Suprapubic skin (tissue), 4 donors: ENCODE data around the gene FAM89B. TPM values are rescaled to one million over a fixed set of nuclear protein-coding genes. Genes with fewer than 3 reads are reported as not detected.

Experiments
- DNase-seq, 2 donors: peaks; one replicate each; pipeline ENCODE4 v3.0.0-alpha.2; 2019; ENCODE audit warnings: low spot score in 2 of 2
- H3K27ac ChIP-seq: fragments of 200-600 bp; sonication (generic); one replicate; pipeline ENCODE4 v1.5.1; 2019
- H3K27me3 ChIP-seq: fragments of 200-600 bp; sonication (generic); one replicate; pipeline ENCODE4 v1.5.1; 2019
- H3K36me3 ChIP-seq: fragments of 200-600 bp; sonication (generic); one replicate; pipeline ENCODE4 v1.5.1; 2019
- H3K4me1 ChIP-seq: fragments of 200-600 bp; sonication (generic); one replicate; pipeline ENCODE4 v1.5.1; 2019
- H3K4me3 ChIP-seq: fragments of 200-600 bp; sonication (generic); one replicate; pipeline ENCODE4 v1.5.1; 2019; ENCODE audit warnings: mild to moderate bottlenecking
- H3K9me3 ChIP-seq: fragments of 200-600 bp; sonication (generic); one replicate; pipeline ENCODE4 v1.5.1; 2019
- EP300 ChIP-seq: sonication (generic); formaldehyde crosslinking; IDR thresholded peaks from one replicate; pipeline ENCODE4 v1.6.1; 2017; ENCODE audit warnings: antibody characterized with exemption
- POLR2A ChIP-seq, 2 donors: fragments of 450-650 bp; IDR thresholded peaks; one replicate each; pipeline ENCODE4 v1.6.1; 2017; ENCODE audit warnings: antibody characterized with exemption in 2 of 2, mild to moderate bottlenecking in 2 of 2, moderate library complexity in 2 of 2
- POLR2AphosphoS5 ChIP-seq, 3 donors: sonication (generic); formaldehyde crosslinking; IDR thresholded peaks; one replicate each; pipeline ENCODE4 v1.6.1; 2017; ENCODE audit warnings: antibody characterized with exemption in 3 of 3
- WGBS: methylation state at CpG from one replicate; pipeline ENCODE4 v1.1.5; 2018; 5-methylcytosine and 5-hydroxymethylcytosine counted together
- total RNA-seq, 4 donors: library from RNA; depleted of rRNA; stranded (reverse); fragments of >200 nt; gene quantifications; one replicate each; pipeline ENCODE4 v1.1.0, GENCODE V29; 2016
- TF ChIP-seq, protein P1 (sequence below), 2 donors: fragments of 200-600 bp in 1 of 2; fragments of 450-650 bp in 1 of 2; sonication (generic) in 1 of 2; IDR thresholded peaks; one replicate each; pipeline ENCODE4 v1.5.1; 2016 to 2019; ENCODE audit warnings: antibody characterized with exemption in 2 of 2, mild to moderate bottlenecking in 1 of 2, moderate library complexity in 1 of 2

FAM89B gene
- total RNA-seq, 4 donors from 2014 or later: 45.2 to 103 (median 72.0) TPM

- no peaks in the 10 kb centered on the region for H3K9me3 ChIP-seq
- TF ChIP-seq POLR2A (IDR thresholded peaks at IDR 0.05) (no peak), POLR2AphosphoS5 (IDR thresholded peaks at IDR 0.05) (no peak), EP300 (no peak)
- TF ChIP-seq, protein P1, sequence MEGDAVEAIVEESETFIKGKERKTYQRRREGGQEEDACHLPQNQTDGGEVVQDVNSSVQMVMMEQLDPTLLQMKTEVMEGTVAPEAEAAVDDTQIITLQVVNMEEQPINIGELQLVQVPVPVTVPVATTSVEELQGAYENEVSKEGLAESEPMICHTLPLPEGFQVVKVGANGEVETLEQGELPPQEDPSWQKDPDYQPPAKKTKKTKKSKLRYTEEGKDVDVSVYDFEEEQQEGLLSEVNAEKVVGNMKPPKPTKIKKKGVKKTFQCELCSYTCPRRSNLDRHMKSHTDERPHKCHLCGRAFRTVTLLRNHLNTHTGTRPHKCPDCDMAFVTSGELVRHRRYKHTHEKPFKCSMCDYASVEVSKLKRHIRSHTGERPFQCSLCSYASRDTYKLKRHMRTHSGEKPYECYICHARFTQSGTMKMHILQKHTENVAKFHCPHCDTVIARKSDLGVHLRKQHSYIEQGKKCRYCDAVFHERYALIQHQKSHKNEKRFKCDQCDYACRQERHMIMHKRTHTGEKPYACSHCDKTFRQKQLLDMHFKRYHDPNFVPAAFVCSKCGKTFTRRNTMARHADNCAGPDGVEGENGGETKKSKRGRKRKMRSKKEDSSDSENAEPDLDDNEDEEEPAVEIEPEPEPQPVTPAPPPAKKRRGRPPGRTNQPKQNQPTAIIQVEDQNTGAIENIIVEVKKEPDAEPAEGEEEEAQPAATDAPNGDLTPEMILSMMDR (IDR thresholded peaks at IDR 0.05): no peak
- H3K4me3 ChIP-seq: peak overlapping the region; percentile 94
- peak overlapping the region; percentile 89 for H3K27ac ChIP-seq
- 40% methylated on average over 2 of the region's 8 CpGs for WGBS
- no peak for DNase-seq
- H3K36me3 ChIP-seq: peaks cover 30% of the 10 kb centered on the region
- peaks cover 61% of the 10 kb centered on the region for H3K4me1 ChIP-seq
- no peaks in the 10 kb centered on the region for H3K27me3 ChIP-seq
These were observed 5.4 kb downstream of the FAM89B start for GRCh38 chr11:65577756-65578109.

DNA sequence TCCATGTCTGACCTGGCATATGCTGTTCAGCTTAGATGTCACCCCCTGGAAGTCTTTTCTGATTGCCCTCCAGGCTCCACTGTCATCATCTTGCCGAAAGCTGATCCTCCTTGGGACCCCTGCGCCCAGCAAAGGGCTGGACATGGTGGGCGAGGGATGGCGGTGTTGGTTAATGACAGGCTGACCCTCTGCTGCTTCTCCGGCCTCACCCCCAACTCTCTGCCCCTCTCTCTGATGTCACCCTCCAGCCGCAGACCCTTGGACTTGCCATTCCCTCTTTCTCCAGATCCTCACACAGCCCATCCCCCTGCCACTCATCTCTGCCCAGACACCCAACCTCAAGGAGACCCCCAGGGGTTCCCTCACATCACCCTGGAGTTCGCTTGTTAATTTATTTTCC, 5.8 kb downstream of the FAM89B start:
- no peak for DNase-seq
- no peaks in the 10 kb centered on the region for H3K27me3 ChIP-seq
- peaks cover 30% of the 10 kb centered on the region for H3K36me3 ChIP-seq
- TF ChIP-seq POLR2AphosphoS5 (IDR thresholded peaks at IDR 0.05) (no peak), EP300 (no peak), POLR2A (IDR thresholded peaks at IDR 0.05) (no peak)
- TF ChIP-seq, protein P1 (IDR thresholded peaks at IDR 0.05): no peak
- H3K27ac ChIP-seq: peak overlapping the region; percentile 89
- peak overlapping the region; percentile 94 for H3K4me3 ChIP-seq
- peaks cover 57% of the 10 kb centered on the region for H3K4me1 ChIP-seq
- 90% methylated on average over 7 of the region's 7 CpGs for WGBS
- H3K9me3 ChIP-seq: no peaks in the 10 kb centered on the region

DNA sequence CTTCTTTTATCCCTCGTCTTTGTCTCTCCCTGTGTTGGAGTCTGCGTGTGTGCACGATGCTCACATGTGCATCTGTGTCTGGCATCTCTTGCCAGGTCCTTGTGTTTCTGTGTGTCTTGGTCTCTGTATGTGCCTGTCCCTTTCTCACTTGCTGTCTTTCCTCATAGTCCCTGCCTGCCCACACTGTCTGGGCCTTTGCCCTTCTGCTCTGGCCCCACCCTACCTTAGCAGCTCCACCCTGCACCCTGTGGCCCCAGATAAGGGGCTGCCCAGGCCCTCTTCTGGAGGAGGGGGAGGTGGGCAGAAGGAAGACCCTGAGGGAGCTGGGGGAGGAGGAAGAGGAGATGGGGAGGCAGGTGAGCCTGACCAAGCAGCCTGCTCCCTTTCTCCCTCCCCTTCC, 6.3 kb downstream of the FAM89B start:
- Histone ChIP-seq H3K9me3 (no peaks in the 10 kb centered on the region), H3K36me3 (peaks cover 30% of the 10 kb centered on the region), H3K4me1 (peaks cover 52% of the 10 kb centered on the region), H3K27ac (no peak overlapping the region), H3K4me3 (no peak overlapping the region), H3K27me3 (no peaks in the 10 kb centered on the region)
- no peak for TF ChIP-seq POLR2AphosphoS5 (IDR thresholded peaks at IDR 0.05)
- no peak for TF ChIP-seq POLR2A (IDR thresholded peaks at IDR 0.05)
- TF ChIP-seq EP300: no peak
- TF ChIP-seq, protein P1 (IDR thresholded peaks at IDR 0.05): no peak
- DNase-seq: no peak
- WGBS: 80% methylated on average over 3 of the region's 3 CpGs

DNA sequence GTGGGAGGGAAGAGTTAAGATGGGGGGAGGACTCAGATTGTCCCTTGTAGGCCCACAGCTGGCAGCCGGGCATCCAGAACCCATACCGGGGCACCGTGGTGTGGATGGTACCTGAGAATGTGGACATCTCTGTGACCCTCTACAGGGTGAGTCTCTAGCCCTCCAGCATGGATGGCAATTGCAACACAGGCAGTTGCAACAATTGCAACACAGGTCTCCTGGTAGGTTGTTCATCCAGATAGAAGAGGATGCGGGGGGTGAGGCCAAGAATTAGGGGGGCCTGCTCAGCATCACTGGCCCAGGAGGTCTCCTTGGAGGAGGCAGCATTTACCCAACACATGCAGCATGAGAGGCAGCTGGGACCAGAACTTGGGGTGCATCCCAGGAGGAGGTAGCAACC, 7.0 kb downstream of the FAM89B start:
- Histone ChIP-seq H3K4me1 (peaks cover 48% of the 10 kb centered on the region), H3K27ac (no peak overlapping the region)
- TF ChIP-seq POLR2AphosphoS5 (IDR thresholded peaks at IDR 0.05): no peak
- no peak for TF ChIP-seq POLR2A (IDR thresholded peaks at IDR 0.05)
- TF ChIP-seq, protein P1 (IDR thresholded peaks at IDR 0.05): no peak
- TF ChIP-seq EP300: no peak

GRCh38 chr11:65580031-65580692, 7.8 kb downstream of the FAM89B start:
- Histone ChIP-seq H3K36me3 (peaks cover 30% of the 10 kb centered on the region), H3K27me3 (no peaks in the 10 kb centered on the region), H3K9me3 (no peaks in the 10 kb centered on the region), H3K27ac (no peak overlapping the region), H3K4me3 (no peak overlapping the region), H3K4me1 (peaks cover 44% of the 10 kb centered on the region)
- TF ChIP-seq POLR2A (IDR thresholded peaks at IDR 0.05) (no peak), POLR2AphosphoS5 (IDR thresholded peaks at IDR 0.05) (no peak), EP300 (no peak)
- TF ChIP-seq, protein P1 (IDR thresholded peaks at IDR 0.05): no peak
- 87% methylated on average over 13 of the region's 19 CpGs for WGBS
- no peak for DNase-seq

More for the DNA sequence above, 7.0 kb downstream of the FAM89B start:
- no peaks in the 10 kb centered on the region for H3K27me3 ChIP-seq
- DNase-seq: no peak
- H3K4me3 ChIP-seq: no peak overlapping the region
- H3K36me3 ChIP-seq: peaks cover 30% of the 10 kb centered on the region
- no peaks in the 10 kb centered on the region for H3K9me3 ChIP-seq
- WGBS: 97% methylated on average over 3 of the region's 4 CpGs
